ENCODE data around the gene FAAP20.
A peak's percentile ranks its signal among the peaks of the same experiment; 100 is the strongest.

Gene FAAP20

GRCh38 chr1:2194319-2194897 lies at the start of gene FAAP20:
TSS of gene FAAP20 (minus strand) at chr1:2194772. CDS start at chr1:2194749, 23 bp downstream.
- peak; percentile 38 to 46 for DNase-seq (ENCODE audit: low read depth in 2 of 2, low spot score in 1 of 2)

GRCh38 chr1:2242814-2243725 lies 48.5 kb upstream of the FAAP20 start:
- DNase-seq (ENCODE audit: low read depth in 2 of 2, low spot score in 1 of 2): no peak

- DNase-seq (ENCODE audit: low read depth in 2 of 2, low spot score in 1 of 2): no peak
These were observed 47.2 kb upstream of the FAAP20 start for GRCh38 chr1:2241820-2242219.

- no peak for DNase-seq (ENCODE audit: low read depth in 2 of 2, low spot score in 1 of 2)
These were observed 45.9 kb upstream of the FAAP20 start for GRCh38 chr1:2240270-2241156.

- DNase-seq (ENCODE audit: low read depth in 2 of 2, low spot score in 1 of 2): no peak
These were observed 44.9 kb upstream of the FAAP20 start for GRCh38 chr1:2239384-2239985.

GRCh38 chr1:2239013-2239370 lies 44.4 kb upstream of the FAAP20 start:
- DNase-seq (ENCODE audit: low read depth in 2 of 2, low spot score in 1 of 2): no peak

GRCh38 chr1:2238361-2239012 lies 43.9 kb upstream of the FAAP20 start:
- no peak for DNase-seq (ENCODE audit: low read depth in 2 of 2, low spot score in 1 of 2)

- no peak for DNase-seq (ENCODE audit: low read depth in 2 of 2, low spot score in 1 of 2)
These were observed 43.2 kb upstream of the FAAP20 start for GRCh38 chr1:2237773-2238172.

GRCh38 chr1:2236695-2237677 lies 42.4 kb upstream of the FAAP20 start:
- DNase-seq (ENCODE audit: low read depth in 2 of 2, low spot score in 1 of 2): no peak

- no peak for DNase-seq (ENCODE audit: low read depth in 2 of 2, low spot score in 1 of 2)
These were observed 40.9 kb upstream of the FAAP20 start for GRCh38 chr1:2235300-2235998.

GRCh38 chr1:2234762-2235113 lies 40.2 kb upstream of the FAAP20 start:
- DNase-seq (ENCODE audit: low read depth in 2 of 2, low spot score in 1 of 2): no peak

GRCh38 chr1:2233997-2234761 lies 39.6 kb upstream of the FAAP20 start:
- DNase-seq (ENCODE audit: low read depth in 2 of 2, low spot score in 1 of 2): peak; percentile 31 to 60

- no peak for DNase-seq (ENCODE audit: low read depth in 2 of 2, low spot score in 1 of 2)
These were observed 38.9 kb upstream of the FAAP20 start for GRCh38 chr1:2233468-2233867.

- no peak for DNase-seq (ENCODE audit: low read depth in 2 of 2, low spot score in 1 of 2)
These were observed 38.4 kb upstream of the FAAP20 start for GRCh38 chr1:2232916-2233438.

GRCh38 chr1:2232255-2232915 lies 37.8 kb upstream of the FAAP20 start:
- no peak for DNase-seq (ENCODE audit: low read depth in 2 of 2, low spot score in 1 of 2)

GRCh38 chr1:2231532-2232254 lies 37.1 kb upstream of the FAAP20 start:
- peak in 1 of 2 donors; percentile 26 for DNase-seq (ENCODE audit: low read depth in 2 of 2, low spot score in 1 of 2)
